Stimulated activated CD4-positive, alpha-beta T cell treated with anti-CD3 and anti-CD28 coated beads, Interleukin-12 subunit alpha, Interleukin-12 subunit beta, amount 100 ng/mL, for 24 hours (primary cell): Measurements from ENCODE around the gene SLC41A2.
A peak's percentile ranks its signal among the peaks of the same experiment; 100 is the strongest.
"Not testable (repeated sequence)": the region's sequence is repeated elsewhere in the genome, so short reads cannot be mapped to it uniquely, and the experiment has no call there.

Source experiments
- DNase-seq, 2 experiments: peaks; one replicate each; pipeline ENCODE4 v3.0.0-alpha.2; 2020; ENCODE audit warnings: low read depth in 2 of 2

The SLC41A2 gene

GRCh38 chr12:104964167-104964855 is 6.2 kb upstream of the SLC41A2 start:
- no peak for DNase-seq

- DNase-seq = no peak
These were observed 5.7 kb upstream of the SLC41A2 start for GRCh38 chr12:104963757-104964156.

GRCh38 chr12:104960464-104960863 is 2.4 kb upstream of the SLC41A2 start:
- no peak for DNase-seq

GRCh38 chr12:104959335-104959841 is 1.3 kb upstream of the SLC41A2 start:
- no peak for DNase-seq

- no peak for DNase-seq
These were observed 780 bp upstream of the SLC41A2 start for GRCh38 chr12:104958805-104959334.

GRCh38 chr12:104957719-104958000 is 430 bp downstream of the SLC41A2 start:
- DNase-seq = peak in 1 of 2 experiments; percentile 14

GRCh38 chr12:104956870-104957718 is 996 bp downstream of the SLC41A2 start:
- DNase-seq = no peak

- no peak for DNase-seq
These were observed 2.4 kb downstream of the SLC41A2 start for GRCh38 chr12:104955703-104956102.

GRCh38 chr12:104953323-104953722 is 4.8 kb downstream of the SLC41A2 start:
- no peak for DNase-seq

GRCh38 chr12:104952816-104953215 is 5.3 kb downstream of the SLC41A2 start:
- no peak for DNase-seq

- DNase-seq = no peak
These were observed 6.2 kb downstream of the SLC41A2 start for GRCh38 chr12:104951759-104952509.

- not testable (repeated sequence) for DNase-seq
These were observed 9.4 kb downstream of the SLC41A2 start for GRCh38 chr12:104948716-104949115.

- DNase-seq = no peak
These were observed 13.8 kb downstream of the SLC41A2 start for GRCh38 chr12:104944252-104944651.

- DNase-seq = not testable (repeated sequence)
These were observed 14.7 kb downstream of the SLC41A2 start for GRCh38 chr12:104943401-104943800.

GRCh38 chr12:104942075-104942474 is 16.0 kb downstream of the SLC41A2 start:
- DNase-seq = no peak

- DNase-seq = no peak
These were observed 16.6 kb downstream of the SLC41A2 start for GRCh38 chr12:104941454-104941853.

- DNase-seq = no peak
These were observed 19.0 kb downstream of the SLC41A2 start for GRCh38 chr12:104939089-104939488.

GRCh38 chr12:104938371-104938770 is 19.7 kb downstream of the SLC41A2 start:
- no peak for DNase-seq

- DNase-seq = no peak
These were observed 22.2 kb downstream of the SLC41A2 start for GRCh38 chr12:104935886-104936285.

GRCh38 chr12:104933778-104934177 is 24.3 kb downstream of the SLC41A2 start:
- no peak for DNase-seq

- no peak for DNase-seq
These were observed 25.0 kb downstream of the SLC41A2 start for GRCh38 chr12:104933128-104933527.
